HG03175 (cell line): ENCODE results near the gene ARL10.

Experiments
- ATAC-seq: cut with Tn5 transposase; IDR thresholded peaks from one replicate; pipeline ENCODE4 v1.9.1; 2021; ENCODE audit warnings: mild to moderate bottlenecking, moderate library complexity; ENCODE audit not compliant: unreplicated experiment

Gene ARL10, protein sequence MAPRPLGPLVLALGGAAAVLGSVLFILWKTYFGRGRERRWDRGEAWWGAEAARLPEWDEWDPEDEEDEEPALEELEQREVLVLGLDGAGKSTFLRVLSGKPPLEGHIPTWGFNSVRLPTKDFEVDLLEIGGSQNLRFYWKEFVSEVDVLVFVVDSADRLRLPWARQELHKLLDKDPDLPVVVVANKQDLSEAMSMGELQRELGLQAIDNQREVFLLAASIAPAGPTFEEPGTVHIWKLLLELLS

DNA sequence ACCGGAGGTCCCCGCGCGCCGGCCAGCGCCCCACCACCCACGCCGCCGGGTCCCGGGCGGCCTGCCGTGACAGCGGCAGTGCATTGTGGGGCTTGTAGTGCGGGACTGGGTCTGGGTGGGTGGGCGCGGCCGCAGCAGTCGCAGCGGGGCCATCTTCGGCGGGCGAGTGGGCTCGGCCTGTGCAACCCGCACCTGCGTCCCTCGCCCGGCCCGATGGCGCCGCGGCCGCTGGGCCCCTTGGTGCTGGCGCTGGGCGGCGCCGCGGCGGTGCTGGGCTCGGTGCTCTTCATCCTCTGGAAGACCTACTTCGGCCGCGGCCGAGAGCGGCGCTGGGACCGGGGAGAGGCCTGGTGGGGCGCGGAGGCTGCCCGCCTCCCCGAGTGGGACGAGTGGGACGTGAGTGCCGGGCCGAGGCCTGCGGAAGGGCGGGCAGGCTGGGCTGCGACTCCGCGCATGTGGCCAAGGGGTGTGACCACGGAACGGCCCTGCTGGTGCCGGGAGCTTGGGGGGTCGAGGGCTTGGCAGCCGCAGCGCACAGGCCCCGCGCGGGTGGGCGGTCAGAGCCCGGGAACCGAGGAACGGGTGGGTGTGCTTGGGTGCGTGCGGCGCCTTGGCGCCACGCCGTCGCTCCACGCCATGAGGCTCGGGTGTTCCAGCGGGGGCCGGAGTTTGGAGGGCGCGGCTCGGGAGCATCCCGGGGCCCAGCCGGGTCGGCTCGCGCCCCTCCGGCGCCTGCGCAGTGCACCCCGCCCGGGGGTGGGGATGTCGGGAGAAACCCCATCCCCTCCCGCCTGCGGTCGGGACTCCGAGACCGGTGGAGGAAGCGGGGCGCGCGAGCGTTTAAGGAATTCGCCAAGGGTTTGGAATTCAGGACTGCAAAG is at the start of gene ARL10:
Gene ARL10, plus strand, starts transcription at position 137 of the 881 bp plus-strand sequence. Its CDS starts 77 bp downstream, at position 214.
- ATAC-seq, result no peak

GRCh38 chr5:176317534-176318374 is 47.5 kb upstream of the ARL10 start:
- ATAC-seq, result no peak

GRCh38 chr5:176319827-176320554 is 45.3 kb upstream of the ARL10 start:
- ATAC-seq, result no peak

DNA sequence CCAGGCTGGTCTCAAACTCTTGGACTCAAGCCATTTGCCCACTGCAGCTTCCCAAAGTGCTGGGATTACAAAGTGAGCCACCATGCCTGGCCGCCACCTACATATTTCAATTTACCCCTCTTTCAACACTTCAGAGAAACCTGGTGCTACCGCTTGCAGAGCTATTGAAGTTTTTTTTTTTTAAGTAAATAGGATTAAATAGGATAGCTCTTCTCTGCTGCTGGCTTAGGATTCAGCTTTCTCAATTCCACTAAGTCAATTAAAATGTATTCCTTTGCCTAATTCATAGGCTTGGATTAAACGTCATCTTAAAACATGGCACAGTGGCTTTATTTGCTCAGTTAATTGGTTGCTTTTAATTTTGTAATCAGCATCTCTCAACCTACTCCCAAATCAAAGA is 44.7 kb upstream of the ARL10 start:
- no peak for ATAC-seq

GRCh38 chr5:176334031-176334770 is 31.1 kb upstream of the ARL10 start:
- no peak for ATAC-seq

DNA sequence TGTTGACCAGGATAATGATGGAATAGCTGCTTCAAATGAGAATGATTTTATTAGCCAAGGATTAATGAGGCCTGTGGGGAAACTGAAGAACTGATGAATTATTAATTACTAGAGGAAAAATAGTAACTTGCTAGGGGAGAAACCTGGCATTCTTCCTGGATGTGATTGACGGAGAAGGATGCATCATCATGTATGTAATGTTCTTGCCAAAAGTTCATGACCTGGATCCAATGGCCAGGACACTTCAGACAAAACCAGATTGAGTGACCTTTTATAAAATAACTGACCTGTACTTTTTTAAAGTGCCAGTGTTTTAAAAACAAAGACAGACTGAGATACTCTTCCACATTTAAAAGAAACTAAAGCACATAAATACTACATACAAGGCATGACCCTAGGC is 27.4 kb upstream of the ARL10 start:
- no peak for ATAC-seq

DNA sequence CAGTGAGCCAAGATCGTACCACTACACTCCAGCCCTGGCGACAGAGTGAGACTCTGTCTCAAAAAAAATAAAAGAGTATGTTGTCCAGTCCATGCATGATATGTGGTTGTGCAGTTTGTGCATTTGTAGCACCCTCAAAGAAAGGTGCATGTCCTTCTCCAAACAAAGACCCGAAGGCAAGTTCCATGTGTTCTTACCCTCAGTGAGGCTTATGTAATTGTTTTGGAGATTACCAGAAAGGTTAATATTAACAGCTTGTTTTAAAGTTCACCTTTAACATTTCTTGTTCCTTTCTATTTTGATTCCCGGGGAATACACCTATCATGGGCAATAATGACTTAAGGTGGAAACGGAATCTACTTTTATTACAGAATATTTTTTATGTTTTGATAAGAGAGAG is 26.0 kb upstream of the ARL10 start:
- no peak for ATAC-seq

DNA sequence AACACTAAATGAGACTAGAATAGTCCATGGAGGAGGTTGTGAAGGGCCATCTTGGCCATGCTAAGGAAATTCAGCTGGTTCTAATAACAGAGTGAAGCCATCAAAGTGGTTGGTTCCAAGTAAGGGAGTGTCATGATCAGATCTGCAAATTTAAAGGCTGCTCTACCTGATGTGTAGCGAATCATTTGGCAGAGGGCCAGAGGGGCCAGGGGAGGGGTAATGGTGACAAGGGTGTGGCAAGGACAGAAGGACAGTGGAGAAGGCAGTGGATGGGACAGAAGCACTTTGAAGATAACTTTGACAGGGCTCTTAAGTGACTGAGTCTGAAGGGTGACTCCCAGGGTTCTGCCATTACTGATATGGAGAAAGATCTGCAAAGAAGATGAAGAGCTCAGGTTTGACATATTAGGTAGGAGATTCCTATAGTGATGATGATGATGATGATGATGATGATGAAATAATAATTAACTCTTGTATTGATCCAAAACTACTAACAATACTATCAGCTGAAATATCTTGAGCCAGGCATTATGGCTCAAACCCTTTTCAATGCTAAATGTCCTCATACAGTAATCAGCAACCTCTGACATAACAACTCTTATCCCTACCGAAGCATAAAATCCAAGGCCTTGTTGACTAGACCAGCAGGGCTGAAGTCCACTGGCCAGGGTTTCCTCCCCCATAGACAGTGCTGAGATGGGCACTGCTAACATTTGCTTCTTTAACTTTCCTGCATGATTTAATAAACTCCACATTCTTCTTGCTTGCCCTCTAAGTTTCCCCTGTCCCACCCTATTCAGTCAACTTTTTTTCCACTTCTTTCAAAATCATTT is 23.7 kb upstream of the ARL10 start:
- ATAC-seq, result no peak

DNA sequence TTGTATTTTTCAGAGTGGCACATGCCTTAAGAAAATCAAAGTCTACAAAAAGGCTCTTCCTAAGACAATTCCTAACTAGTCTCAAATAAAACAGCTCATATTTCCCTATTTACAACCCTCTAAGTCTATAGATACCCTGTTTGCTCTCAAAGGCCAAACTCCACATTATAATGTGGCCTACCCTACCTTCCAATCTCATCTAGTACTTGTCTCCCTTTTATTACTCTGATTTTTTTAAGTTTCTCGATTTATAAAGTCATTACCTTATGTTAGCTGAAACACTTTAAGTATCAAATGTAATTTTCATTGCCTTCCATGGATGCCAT is 23.2 kb upstream of the ARL10 start:
- ATAC-seq, result no peak

DNA sequence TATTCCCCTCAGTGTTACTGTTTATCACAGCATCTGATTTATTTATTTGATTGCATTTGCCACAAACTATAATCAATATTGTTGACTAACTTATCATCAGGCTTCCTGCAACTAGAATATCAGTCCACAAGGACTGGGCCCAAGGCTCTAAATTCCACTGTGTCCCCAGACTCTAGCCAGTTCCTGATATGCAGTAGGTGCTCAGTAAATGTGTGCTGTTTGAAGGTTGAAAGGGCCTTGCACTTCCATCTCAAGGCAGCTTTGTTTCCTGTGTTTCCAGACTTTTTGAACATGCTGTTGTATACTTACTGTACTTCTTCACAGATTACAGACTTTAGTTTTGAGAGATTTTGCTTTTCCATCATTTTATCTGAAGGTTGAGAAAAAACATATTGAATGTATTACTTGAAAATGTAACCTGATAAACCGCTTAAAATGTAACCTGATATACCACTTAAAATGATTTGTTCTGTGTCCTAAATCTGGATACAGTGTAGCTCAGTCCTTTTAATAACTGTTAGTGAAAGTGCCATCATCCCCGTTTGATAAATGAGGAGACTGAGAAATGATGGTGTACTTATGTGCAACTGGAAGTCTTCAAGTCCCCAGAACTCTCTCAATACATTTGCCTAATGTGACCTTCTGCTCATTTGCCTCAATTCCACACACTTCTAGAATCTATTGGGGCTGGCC is 22.4 kb upstream of the ARL10 start:
- no peak for ATAC-seq

GRCh38 chr5:176350416-176350815 is 14.9 kb upstream of the ARL10 start:
- ATAC-seq, result no peak

- no peak for ATAC-seq
Observed at GRCh38 chr5:176352116-176352878, 13.0 kb upstream of the ARL10 start.

GRCh38 chr5:176353533-176353932 is 11.8 kb upstream of the ARL10 start:
- ATAC-seq, result no peak

DNA sequence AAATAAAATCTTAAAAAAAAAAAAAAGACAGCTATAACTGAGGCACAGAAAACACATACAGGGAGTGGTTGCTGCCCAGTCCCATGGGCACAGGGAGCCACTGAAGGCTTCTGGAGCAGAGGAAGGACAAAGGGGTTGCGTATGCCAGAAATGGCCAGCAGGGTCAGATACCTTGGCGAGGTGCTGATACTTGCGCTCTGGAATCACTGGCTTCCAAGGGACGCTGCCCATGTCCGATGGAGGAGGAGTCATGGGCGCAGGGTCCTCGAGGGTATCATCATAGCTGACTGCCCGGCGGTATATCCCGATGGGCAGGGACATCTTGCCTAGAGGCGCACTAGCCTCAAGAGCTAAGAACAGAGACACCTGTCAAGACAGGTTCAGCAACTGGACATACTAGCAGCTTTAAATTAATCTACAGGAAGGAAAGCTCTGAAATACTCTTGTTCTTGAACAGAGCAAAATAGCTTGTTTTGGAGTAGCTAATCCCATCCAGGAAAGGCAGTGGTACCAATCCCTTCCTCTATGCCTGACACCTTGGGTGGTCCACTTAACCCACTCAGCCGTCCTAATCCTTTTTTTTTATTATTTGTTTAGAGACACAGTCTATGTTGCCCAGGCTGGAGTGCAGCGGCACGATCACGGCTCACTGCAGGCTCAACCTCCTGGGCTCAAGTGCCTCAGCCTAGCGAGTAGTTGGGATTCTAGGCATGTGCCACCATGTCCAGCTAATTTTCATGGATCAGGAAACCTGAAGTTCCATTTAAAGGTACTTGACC is 9.7 kb upstream of the ARL10 start:
- no peak for ATAC-seq

DNA sequence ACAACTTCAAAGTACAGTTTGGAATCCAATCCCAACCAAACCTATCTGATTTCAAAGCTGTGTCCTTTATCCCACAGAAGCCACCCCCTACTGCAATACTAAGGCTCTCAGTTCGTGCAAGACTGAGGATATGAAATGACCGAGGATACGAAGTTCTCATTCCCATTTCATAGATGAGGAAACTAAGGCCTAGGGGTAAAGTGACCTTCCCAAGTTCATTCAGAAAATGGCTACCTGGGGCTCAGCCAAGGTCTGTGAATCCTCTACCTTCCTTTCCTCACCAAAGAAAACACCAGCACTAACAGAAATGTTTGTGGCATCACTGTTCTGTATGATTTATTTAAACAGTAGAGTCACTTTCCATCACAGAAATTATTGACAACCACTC is 9.1 kb upstream of the ARL10 start:
- ATAC-seq, result no peak

GRCh38 chr5:176359658-176360057 is 5.6 kb upstream of the ARL10 start:
- ATAC-seq, result no peak

- ATAC-seq, result no peak
Observed at GRCh38 chr5:176360894-176361436, 4.3 kb upstream of the ARL10 start.
